DMS79 treated with DMSO at 0.1 percent for 48 hours (cell line): ENCODE data around the gene DAGLB.
"Not testable (repeated sequence)": the region's sequence is repeated elsewhere in the genome, so short reads cannot be mapped to it uniquely, and the experiment has no call there.

Experiments
- DNase-seq: peaks from one replicate; lab custom pipeline; 2025; lab: John Stamatoyannopoulos, UW

Gene DAGLB

GRCh38 chr7:6460990-6461584 lies 13.3 kb upstream of the DAGLB start:
- no peak for DNase-seq

GRCh38 chr7:6460303-6460702 lies 12.5 kb upstream of the DAGLB start:
- DNase-seq = no peak

GRCh38 chr7:6458676-6459075 lies 10.9 kb upstream of the DAGLB start:
- DNase-seq = not testable (repeated sequence)

- no peak for DNase-seq
Measured at GRCh38 chr7:6453734-6454133, 6.0 kb upstream of the DAGLB start.

- DNase-seq = no peak
Measured at GRCh38 chr7:6451224-6451705, 3.5 kb upstream of the DAGLB start.

GRCh38 chr7:6450591-6450990 lies 2.8 kb upstream of the DAGLB start:
- DNase-seq = not testable (repeated sequence)

GRCh38 chr7:6449884-6450283 lies 2.1 kb upstream of the DAGLB start:
- DNase-seq = not testable (repeated sequence)

- no peak for DNase-seq
Measured at GRCh38 chr7:6448943-6449543, 1.3 kb upstream of the DAGLB start.

GRCh38 chr7:6446838-6447580 lies 745 bp downstream of the DAGLB start:
- peak; percentile 64 for DNase-seq

GRCh38 chr7:6444516-6445269 lies 3.1 kb downstream of the DAGLB start:
- DNase-seq = no peak

- no peak for DNase-seq
Measured at GRCh38 chr7:6443372-6443941, 4.3 kb downstream of the DAGLB start.

GRCh38 chr7:6442114-6442513 lies 5.6 kb downstream of the DAGLB start:
- no peak for DNase-seq

- no peak for DNase-seq
Measured at GRCh38 chr7:6440381-6440780, 7.4 kb downstream of the DAGLB start.

GRCh38 chr7:6438427-6438826 lies 9.3 kb downstream of the DAGLB start:
- DNase-seq = no peak

- no peak for DNase-seq
Measured at GRCh38 chr7:6437251-6437650, 10.5 kb downstream of the DAGLB start.

- DNase-seq = no peak
Measured at GRCh38 chr7:6436385-6436685, 11.4 kb downstream of the DAGLB start.

GRCh38 chr7:6435486-6436384 lies 12.0 kb downstream of the DAGLB start:
- peak; percentile 66 for DNase-seq

GRCh38 chr7:6433784-6434615 lies 13.8 kb downstream of the DAGLB start:
- no peak for DNase-seq

- no peak for DNase-seq
Measured at GRCh38 chr7:6432781-6433180, 15.0 kb downstream of the DAGLB start.

- no peak for DNase-seq
Measured at GRCh38 chr7:6430974-6431373, 16.8 kb downstream of the DAGLB start.
